22Rv1 (cell line): ENCODE measurements around the gene UBAP1.

Experiments used
- ZFX ChIP-seq: fragments of 450-650 bp; IDR thresholded peaks from 2 replicates; pipeline ENCODE4 v1.6.1; 2017; ENCODE audit warnings: antibody characterized with exemption, borderline replicate concordance
- TF ChIP-seq, protein P1 (sequence below): fragments of 450-650 bp; IDR thresholded peaks from 2 replicates; pipeline ENCODE4 v1.5.1; 2017; ENCODE audit warnings: mild to moderate bottlenecking

DNA sequence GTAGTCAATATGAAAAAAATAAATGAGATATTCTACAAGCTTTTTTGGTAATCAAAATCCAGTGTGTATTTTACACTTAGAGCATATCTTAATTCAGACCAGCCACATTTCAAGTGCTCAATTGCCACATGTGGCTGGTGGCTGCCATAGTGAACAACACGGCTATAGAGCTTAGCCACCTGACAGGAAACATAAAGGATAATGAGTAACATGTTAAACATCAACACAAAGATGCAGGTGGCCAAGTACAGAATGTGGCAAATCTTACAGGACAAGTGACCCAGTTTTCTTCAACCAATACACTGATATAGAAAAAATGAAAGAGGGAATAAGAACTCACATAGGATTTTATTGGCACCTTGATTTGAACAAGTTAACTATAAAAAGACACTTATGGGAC is 88.8 kb downstream of the UBAP1 start:
- TF ChIP-seq, protein P1, sequence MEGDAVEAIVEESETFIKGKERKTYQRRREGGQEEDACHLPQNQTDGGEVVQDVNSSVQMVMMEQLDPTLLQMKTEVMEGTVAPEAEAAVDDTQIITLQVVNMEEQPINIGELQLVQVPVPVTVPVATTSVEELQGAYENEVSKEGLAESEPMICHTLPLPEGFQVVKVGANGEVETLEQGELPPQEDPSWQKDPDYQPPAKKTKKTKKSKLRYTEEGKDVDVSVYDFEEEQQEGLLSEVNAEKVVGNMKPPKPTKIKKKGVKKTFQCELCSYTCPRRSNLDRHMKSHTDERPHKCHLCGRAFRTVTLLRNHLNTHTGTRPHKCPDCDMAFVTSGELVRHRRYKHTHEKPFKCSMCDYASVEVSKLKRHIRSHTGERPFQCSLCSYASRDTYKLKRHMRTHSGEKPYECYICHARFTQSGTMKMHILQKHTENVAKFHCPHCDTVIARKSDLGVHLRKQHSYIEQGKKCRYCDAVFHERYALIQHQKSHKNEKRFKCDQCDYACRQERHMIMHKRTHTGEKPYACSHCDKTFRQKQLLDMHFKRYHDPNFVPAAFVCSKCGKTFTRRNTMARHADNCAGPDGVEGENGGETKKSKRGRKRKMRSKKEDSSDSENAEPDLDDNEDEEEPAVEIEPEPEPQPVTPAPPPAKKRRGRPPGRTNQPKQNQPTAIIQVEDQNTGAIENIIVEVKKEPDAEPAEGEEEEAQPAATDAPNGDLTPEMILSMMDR = no peak
- no peak for TF ChIP-seq ZFX
